Measurements from ENCODE around the gene TMEM220.
"Not testable (repeated sequence)": the region's sequence is repeated elsewhere in the genome, so short reads cannot be mapped to it uniquely, and the experiment has no call there.

Gene TMEM220

DNA sequence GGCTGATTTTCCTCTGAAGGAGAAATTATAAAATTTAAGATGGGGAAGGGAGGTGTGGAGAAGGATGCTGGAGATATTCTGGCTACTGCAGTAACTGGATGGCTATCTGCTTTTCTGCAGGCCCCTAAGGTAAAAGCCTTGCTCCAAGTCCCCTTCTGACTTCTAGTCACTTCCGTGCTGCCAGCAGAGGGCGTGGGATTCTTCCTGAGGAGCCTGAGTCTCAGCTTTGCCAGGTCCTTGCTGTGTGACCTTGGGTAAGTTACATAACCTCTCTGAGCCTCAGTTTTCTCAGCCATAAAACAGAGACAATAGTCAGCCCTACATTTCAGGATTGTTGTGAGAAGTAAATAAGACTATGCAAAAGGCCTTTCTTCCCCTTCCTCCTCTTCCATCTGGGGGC, 24.3 kb upstream of the TMEM220 start:
- no peak for DNase-seq

DNA sequence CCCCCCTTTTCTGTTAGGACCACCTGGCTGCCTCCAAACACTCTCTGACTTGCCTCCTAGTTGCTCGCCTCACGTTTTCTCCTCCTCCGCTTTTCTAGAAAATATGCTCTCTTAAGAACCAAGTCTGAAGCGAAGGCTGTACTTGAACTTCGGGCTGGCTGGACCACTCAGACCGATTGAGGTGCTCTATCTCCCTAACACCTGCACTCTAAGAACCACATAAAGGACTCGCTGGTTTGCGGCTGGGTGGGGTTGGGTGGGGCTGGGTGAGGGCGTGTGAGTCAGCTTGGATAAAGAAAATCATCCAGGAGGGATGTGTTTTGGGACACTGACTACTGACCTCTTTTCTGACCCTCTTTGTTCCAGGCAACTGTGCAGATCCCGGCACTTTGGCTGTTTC, 22.9 kb upstream of the TMEM220 start:
- DNase-seq, result no peak

DNA sequence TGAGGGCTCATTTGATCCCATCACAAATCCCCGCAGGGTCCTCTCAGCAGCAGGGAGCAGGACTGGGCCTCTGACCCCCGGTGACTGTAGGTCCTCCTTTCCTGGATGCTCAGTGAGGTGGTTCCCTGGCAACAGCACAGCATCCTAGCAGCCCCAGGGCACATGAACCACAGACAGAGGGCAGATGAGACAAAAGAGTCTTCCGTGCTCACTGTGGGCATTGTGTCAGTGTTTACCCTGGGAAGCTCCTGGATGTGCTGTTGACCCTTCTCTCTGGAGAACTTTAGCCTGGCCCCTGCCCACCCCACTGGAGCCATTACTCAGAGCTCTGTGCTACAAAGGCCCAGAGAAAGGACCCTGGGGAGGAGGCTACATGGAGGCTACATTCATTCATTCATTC, 21.7 kb upstream of the TMEM220 start:
- no peak for DNase-seq

DNA sequence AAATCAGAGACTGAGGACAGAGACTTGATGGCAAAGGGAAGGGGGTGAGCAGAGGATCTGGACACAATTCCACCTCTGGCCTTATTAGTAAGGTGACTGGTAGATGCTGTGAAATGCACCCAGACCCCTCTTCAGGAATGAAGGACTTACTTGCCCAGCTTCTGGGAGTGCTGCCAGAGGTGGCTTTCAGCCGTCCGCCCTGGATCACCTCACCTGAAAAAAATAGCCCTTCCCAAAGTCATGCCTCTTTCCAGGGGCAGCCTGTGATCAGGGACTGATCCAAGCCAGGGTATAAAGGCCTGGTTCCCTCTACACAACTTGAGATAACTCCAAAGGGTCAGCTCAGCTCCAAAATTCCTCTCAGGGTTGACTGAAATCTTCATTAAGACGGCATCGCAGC, 20.4 kb upstream of the TMEM220 start:
- DNase-seq, result no peak

DNA sequence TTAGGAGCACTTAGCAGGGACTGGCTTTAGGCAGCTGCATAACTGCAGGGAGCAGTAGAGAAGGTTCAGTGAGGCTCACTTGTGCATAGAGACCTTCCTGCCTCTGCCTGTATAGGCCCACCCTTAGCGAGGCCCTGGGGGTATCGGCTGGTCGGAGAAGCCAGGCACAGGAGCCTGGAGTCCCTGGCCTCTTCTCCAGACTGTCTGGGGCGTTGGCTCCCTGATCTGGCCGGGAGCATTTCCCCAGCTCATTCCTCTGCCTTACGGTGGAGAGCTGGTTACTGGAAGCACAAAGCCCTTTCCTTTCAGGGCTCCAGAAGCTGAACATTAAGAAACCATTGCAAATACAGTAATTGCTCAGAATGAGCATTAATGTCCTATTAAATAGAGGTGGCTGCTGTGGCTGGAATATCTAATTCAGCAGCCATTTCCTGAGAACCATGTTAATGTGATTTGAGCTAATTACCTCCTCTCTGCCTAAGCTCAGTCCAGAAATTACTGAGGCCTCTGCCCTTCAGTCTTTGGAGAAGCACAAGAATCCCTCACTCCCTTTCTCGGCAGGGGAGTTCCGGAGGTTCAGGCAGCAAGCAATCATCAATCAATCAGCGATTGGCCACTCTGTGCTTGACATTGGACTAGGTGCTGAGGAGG, 18.8 kb upstream of the TMEM220 start:
- DNase-seq, result no peak

DNA sequence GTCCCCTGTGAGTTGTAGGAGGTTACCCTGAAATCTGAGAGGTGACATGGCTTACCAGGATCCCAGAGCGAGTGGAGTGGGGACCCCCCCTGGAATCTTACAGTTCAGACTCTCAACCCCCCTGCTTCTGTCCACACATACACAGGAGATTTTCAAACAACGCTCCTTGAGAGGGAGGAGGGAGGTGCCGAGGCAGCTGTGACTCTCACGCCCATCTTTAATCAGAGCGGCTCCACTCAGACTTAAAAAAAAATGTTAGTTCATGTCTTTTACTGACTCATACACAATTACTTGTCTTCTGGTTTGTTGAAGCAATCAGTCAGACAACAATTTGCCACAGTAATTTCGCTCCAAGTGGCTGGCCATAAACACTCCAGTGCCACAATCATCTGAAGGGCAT, 15.4 kb upstream of the TMEM220 start:
- no peak for DNase-seq

DNA sequence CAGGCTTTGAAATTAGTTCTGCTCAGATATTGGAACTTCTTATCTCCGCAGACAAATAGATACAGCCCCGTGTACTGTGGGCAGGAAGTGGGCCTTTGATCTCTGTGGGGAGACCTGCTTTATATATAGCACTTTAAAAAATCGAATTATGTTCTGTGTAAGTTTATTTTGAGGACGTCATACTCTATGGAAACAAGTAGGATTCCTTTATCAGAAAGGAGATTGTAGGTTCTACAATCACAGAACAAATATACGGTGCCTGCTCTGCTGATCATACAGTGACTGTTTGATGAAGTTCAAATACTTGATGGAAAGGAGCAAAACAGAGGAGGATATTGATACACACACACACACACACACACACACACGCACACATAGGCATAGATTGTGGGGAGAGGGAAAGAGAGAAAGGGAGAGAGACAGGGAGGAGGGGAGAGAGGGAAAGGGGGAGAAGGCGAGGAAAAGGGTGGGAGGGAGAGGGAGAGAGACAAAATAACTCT, 14.7 kb upstream of the TMEM220 start:
- no peak for DNase-seq

DNA sequence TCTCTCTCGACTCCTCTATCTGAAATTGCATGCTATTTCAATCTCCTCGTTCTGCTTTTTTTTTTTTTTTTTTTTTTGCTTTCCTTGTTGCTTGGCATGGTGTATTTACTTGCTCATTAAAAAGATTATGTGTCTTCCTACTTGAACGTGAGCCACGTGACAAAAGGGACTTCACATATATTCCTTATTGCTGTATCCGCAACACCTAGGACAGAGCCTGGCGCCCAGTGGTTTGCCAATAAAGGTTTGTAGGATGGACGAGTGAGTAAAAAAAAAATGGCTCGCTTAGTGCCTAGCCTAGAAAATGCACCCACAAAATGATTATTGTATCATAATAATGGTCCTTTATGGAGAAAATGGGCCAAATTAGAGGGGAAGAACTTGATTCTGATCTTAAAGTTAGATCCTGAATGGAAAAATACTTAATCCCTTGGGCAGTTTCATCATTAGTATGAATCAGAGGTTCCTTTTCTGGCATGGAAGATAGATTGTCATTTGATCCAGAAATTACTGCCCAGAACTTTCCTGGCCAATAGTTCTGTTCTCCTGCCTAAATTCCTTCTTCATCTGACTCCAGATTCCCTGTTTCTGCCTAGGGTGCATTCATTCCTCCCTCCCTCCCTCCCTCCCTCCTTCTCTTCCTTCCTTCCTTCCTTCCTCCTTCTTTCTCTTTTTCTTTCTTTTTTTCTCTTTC, 13.6 kb upstream of the TMEM220 start:
- no peak for DNase-seq

DNA sequence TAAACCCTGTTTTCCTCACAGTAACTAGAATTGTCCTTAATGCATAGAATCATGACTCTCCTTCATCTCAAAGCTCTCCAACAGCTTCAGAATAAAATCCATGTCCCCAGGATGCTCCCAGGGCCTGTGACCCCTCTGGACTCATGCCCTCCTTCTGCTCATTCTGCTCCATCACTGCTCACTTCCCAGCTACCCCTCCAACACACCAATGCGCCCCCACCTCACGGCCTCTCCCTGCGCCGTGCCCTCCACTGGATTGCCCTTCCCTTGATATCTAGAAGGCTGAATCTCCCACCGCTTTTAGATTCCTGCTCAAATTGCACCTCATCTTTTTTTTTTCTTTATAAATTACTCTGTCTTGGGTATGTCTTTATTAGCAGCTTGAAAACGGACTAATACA, 12.6 kb upstream of the TMEM220 start:
- no peak for DNase-seq

DNA sequence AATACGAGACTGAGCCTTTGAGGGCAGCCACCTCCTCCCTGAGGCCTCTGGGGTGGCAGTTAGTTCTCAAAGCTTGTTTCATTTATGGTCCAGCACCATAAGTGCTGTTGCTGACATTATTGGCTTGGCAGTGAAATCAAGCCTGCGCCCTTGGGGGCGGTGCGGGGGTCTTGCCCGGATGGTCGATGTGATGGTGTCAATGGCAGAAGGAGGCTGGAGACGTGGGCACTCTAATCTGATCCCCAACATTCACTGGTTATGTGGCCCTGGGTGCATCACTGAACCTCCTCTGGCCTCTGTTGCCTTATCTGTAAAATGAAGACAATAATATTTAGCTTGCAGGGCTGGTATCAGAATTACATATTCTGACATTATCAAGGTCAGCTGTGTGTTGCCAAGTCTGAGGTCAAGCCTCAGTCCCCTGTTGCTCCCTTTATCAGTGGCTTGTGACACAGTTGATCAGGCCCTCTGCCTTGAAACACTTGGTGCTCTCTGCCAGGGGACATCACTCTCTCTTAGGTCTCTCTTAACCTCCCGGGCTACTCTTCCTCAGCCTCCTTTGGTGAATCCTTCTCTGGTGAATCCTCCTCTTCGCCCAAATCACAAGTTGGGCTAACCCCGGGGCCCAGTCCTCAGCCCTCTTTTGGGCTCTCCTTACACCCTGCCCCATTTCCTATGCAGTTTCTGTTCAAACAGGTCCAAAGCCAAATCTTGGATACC, 11.8 kb upstream of the TMEM220 start:
- DNase-seq, result no peak

DNA sequence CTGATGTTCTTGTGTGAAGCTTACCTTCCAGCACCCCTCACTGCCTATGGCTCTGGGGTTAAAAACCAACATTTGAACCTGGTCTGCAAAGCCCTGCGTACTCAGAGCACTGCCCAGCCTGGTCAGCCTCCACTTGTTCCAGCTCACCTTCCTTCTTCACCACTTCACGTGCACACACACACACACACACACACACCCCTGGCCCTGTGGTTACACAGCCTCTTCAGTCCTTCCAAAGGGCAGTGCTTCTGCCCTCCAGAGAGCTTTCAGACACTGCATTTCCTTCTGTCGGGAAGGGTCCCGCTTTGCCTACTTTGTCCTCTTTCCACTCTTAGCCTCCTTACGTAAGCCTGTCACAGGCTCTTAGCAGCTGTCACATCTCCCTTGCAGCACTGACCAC, 9.6 kb upstream of the TMEM220 start:
- DNase-seq, result no peak

DNA sequence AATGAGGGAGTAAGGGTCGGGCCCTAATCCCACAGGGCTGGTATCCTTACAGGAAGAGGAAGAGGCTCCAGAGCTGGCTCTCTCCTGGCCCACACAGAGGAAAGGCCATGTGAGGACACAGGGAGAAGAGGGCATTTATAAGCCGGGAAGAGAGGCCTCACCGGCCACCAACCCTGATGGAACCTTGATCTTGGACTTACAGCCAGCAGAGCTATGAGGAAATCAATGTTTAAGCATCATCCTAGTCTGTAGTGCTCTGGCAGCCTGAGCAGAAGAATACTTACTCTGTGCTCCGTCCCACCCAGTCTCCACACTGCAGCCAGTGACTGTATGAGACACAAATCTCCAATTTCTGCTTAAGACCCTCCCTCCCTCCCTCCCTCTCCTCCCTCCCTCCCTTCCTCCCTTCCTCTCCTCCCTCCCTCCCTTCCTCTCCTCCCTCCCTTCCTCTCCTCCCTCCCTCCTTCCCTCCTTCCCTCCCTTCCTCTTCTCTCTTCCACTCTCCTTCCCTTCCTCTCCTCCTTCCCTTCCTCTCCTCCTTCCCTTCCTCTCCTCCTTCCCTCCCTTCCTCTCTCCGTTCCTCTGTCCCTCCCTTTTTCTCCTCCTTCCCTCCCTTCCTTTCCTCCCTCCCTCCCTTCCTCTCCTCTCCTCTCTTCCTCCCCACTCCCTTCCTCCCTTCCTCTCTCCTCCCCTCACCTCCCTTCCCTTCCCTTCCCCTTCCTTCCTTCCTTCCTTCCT, 8.9 kb upstream of the TMEM220 start:
- DNase-seq, result no peak

DNA sequence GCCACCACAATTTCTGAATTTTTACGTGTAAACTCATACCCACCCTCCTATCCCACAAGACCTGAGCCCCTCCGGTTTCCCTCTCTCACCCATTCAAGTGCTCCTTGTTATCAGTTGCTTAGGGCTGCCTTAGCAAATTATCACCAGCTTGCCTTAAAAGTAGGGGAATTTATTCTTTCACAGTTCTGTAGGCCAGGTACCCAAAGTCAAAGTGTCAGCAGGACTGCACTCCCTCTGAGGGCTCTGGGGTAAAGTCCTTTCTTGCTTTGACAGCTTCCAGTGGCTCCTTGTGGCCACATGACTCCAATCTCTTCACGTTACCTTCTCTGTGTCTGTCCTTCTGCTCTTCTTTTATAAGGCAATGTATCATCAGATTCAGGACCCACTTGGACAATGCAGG, 7.9 kb upstream of the TMEM220 start:
- no peak for DNase-seq

DNA sequence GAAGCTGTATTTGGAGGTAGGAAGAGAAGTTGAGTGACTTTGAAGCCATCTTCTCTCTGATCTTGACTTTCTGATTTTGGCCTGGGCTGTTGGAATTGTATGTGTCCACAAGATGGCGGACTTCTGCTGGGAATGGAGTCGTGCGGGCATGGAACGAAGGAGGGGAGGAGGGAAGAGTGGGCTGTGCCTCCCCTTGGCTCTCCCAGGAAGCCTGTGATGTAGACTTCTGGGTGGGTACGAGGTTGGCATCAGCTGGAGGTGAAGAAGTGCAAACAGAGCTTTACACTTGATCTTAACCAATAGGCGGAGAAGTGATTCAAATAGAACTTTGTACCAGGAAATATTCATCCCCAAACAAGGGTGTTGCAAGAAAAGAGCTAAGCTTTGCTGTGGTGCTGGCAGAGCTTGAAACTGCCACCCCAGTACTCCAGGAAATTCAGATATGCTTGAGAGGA, 7.4 kb upstream of the TMEM220 start:
- DNase-seq, result no peak

DNA sequence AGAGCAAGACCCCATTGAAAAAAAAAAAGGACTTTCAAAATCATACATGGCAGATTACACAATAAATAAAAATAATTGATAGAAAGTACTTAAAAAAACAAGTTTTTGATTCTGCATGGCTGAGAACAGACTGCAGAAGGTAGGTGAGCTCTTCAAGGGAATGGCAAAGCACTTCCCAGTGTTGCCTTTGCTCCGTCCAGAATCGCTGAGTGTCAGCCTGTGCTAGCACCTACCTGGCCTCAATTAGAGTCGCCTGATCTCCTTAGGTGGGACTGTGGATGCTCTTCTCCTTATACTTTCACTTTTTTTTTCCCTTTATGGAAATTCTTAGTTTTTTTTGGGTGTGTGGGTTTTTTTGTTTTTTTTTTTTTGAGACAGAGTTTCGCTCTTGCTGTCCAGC, 6.0 kb upstream of the TMEM220 start:
- no peak for DNase-seq

DNA sequence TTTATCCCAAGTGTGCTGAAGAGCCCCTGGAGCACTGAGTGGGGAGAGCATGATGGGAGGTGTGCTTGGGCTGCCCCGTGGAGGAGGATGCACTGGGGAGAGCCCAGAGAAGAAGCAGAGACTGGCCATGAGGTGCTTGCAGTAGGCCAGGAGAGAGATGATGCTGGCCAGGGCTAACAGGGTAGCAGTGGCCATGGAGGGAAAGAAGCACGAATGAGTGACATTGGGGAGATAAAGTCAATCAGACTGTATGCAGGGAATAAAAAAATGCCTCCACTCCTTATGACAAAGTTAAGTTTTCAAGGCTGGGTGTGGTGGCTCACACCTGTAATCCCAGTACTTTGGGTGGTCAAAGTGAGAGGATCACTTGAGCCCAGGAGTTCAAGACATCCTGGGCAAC, 5.4 kb upstream of the TMEM220 start:
- no peak for DNase-seq

DNA sequence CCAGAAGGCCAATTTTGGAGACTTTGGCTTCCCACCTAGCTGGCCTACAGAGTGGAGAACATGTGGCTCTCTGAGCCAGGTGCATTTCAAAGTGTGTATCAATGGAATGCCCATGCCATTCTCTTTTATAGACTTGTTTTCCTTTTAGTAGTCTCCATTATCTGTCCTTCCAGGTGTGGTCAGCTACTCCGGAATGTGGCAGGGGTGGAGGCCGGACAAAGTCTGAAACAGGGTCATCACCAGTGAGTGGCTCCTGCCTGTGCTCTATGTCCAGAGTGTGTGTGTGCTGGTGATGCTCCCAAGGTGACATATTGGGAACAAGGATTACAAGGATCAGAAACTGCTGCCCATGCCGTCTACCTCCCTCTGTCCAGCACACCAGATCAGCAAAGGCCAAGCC, 3.8 kb upstream of the TMEM220 start:
- no peak for DNase-seq

DNA sequence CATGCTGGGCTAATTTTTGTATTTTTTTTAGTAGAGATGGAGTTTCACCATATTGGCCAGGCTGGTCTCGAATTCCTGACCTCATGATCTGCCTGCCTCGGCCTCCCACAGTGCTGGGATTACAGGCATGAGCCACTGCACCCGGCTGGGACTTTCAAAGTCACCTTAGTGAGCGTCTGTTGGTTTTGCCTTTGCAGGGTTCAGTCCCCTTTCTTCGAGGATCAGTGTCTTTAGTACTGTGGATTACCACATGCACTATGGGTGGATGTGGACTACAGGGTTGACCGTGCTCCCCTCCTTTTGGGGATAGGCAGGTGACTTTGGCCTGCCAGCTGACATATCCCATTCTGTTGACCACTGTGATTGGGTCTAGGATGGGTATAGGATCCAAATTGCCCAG, 2.3 kb upstream of the TMEM220 start:
- not testable (repeated sequence) for DNase-seq

DNA sequence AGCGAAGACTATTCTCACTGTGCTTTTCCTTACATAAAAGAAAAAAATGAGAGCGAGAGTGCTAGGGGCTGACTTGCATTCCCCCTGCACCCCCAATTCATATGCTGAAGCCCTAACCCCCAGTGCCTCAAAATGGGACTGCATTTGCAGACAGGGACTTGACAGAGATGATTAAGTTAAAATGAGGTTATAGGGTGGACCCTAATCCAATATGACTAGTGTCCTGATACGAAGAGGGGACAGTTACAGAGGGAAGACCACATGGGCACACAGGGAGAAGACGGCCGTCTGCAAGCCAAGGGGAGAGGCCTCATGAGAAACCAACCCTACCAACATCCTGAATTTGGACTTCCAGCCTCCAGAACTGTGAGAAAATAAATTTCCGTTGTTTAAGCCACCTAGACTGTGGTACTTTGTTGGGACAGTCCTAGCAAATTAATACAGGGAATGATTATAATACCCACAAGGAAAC, 1.6 kb upstream of the TMEM220 start:
- DNase-seq, result no peak

DNA sequence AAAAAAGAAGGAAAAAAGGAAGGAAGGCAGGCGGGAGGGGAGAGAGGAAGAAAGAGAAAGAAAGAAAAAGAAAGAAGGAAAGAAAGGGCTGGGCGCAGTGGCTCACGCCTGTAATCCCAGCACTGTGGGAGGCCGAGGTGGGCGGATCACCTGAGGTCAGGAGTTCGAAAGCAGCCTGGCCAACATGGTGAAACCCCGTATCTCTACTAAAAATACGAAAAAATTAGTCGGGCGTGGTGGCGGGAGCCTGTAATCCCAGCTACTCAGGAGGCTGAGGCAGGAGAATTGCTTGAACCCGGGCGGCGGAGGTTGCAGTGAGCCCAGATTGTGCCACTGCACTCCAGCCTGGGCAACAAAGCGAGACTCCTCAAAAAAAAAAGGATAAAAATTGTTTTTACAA, 424 bp upstream of the TMEM220 start:
- not testable (repeated sequence) for DNase-seq

DNA sequence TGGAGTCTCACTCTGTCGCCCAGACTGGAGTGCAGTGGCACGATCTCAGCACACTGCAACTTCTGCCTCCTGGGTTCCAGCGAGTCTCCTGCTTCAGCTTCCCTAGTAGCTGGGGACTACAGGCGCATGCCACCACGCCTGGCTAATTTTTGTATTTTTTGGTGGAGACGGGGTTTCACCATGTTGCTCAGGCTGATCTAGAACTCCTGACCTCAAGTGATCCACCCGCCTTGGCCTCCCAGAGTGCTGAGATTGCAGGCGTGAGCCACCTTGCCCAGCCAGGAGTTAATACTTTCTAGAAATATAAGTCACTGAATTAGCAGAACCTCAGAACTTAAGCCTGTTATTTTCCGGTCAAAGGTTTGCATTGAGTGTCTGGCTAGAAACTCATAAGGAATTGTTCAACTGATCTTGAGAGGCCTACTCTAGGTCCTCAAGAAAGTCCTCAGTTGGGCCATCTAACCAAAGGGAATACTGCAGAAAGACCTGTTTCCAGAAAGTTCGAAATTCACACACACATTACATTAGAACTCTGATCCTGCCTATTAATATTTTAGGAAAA, 1.4 kb downstream of the TMEM220 start:
- no peak for DNase-seq

DNA sequence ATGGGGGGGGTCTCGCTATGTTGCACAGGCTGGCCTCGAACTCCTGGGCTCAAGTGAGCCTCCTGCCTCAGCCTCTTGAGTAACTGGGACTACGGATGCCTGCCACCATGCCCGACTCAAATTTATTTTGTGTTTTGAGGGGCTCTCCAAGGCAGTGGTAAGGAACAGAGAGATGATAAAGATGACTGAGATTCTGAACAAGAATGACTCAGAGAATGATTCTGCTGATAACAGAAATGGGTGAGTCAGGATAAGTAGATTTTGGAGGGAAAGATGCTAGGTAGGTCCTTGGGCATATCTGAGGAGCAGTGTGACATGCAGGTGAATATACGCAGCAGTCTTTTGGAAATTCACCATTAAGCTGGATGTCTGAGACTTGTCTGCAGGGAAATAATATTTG, 2.6 kb downstream of the TMEM220 start:
- no peak for DNase-seq

DNA sequence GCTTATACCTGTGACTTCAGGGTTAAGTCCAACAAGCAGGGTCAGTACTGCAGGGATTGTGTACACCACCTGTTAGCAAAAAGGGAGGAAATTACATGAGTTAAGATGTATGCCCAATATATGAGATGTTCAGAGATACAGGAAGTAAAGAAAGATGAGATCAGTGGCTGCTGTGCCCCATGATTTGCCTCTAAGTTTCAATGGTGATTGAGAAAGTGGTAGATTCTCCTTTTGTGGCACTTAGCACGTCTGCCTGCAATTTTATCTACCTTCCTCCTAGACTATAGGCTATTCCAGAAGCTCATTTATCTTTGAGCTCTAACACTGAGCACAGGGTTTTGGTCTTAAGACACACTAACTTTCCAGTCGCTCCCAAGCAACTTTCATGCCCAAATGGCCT, 3.6 kb downstream of the TMEM220 start:
- DNase-seq, result no peak

All from NCI-H187 (cell line).